ENCODE measurements around the gene ALKBH4.
"Not testable (repeated sequence)": the region's sequence is repeated elsewhere in the genome, so short reads cannot be mapped to it uniquely, and the experiment has no call there.

Gene ALKBH4

GRCh38 chr7:102425639-102426267 is 38.9 kb downstream of the ALKBH4 start:
- peak; percentile 78 for DNase-seq

GRCh38 chr7:102424787-102425218 is 39.9 kb downstream of the ALKBH4 start:
- DNase-seq: no peak

- peak; percentile 72 for DNase-seq
Measured at GRCh38 chr7:102424129-102424551, 40.5 kb downstream of the ALKBH4 start.

GRCh38 chr7:102421706-102422240 is 42.9 kb downstream of the ALKBH4 start:
- DNase-seq: no peak

DNA sequence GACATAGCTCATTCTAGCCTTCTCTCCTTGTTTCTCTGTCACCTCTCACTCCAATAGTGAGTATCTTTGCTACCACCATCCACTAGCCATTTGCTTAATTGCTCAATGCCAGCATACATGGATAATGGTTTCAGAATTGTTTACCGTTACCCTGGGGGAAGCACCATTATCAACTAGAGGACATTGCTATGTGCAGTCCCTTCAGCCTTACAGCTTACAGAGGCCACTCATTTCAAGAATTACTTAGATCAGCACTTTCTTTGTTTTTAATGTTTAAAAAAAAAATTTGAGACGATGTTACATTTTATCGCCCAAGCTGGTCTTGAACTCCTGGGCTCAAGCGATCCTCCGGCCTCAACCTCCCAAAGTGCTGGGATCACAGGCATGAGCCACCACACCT is 46.1 kb downstream of the ALKBH4 start:
- DNase-seq: no peak

DNA sequence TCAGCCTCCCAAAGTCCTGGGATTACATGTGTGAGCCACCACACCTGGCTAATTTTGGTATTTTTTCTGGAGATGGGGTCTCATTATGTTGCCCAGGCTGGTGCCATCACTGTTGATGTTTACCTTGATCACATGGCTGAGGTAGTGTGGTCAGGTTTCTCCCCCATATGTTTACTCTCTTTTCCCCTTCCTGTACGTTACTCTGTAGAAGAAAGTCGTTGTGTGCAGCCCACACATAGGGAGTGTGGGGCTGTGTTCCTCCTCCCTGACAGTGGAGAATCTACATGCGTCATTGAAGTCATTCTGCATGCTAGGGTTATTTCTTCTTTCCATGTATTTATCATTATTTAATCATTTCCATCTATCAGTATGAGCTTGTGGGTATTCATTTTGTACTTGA is 47.6 kb downstream of the ALKBH4 start:
- DNase-seq: no peak

GRCh38 chr7:102416406-102416805 is 48.3 kb downstream of the ALKBH4 start:
- DNase-seq: no peak

DNA sequence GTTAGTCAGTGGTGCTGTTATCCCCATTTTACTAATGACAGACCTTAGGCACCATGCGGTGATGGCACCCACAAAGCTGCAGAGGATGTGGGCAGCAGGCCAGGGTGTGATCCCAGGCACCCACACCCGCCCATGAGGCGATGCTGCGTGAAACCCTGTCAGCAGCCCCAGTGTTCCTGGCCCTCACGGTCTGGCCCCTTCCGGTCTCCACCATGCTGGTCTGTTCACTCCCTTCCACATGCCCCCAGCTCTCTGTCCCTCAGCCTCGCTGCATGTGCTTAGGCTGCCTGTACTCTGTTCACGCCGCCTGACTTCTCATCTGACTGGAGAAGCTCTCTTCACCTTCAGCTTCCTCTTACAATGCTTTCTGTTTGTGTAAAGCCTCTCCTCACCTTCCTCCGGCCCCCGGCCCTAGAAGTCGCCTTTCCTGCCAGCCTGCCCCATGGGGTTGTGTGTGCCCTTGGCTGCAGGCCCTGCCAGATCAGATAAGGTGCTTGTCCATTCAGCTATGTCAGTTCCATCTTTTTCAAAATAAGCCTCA is 48.9 kb downstream of the ALKBH4 start:
- DNase-seq: no peak

DNA sequence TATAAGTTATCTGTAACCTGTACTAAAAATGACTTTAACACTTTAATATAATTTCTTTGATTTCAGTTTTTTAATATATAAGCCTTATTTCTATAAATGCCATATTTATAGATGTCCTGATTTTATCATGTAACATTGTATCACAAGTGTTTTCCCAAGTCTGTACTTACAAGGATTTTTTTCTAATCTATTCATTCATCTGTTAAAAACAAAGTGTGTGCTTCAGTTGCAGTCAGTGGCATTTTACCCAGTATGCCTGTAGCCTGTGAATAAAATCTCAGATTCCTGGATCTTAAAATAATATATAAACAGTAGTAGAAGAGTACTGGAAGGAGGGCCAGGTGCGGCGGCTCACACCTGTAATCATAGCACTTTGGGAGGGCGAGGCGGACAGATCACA is 51.1 kb downstream of the ALKBH4 start:
- no peak for DNase-seq

DNA sequence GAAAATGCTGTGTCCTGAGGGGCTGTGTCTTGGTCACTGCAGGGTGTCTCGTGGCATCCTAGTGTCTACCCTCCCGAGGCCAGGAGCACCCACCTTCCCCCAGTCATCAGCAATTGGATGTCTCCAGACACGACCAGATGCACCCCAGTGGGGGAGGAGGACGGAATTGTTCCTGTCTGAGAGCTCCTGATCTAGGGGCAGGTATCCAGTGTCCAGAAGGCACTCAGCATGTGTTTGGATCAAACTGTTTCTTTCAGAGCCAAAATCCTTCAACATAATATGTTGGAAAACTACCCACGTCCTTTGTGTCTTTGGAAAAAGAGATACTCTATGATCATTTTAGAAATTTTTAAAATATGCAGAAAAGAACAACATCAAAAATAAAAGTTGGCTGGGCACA is 51.6 kb downstream of the ALKBH4 start:
- no peak for DNase-seq

DNA sequence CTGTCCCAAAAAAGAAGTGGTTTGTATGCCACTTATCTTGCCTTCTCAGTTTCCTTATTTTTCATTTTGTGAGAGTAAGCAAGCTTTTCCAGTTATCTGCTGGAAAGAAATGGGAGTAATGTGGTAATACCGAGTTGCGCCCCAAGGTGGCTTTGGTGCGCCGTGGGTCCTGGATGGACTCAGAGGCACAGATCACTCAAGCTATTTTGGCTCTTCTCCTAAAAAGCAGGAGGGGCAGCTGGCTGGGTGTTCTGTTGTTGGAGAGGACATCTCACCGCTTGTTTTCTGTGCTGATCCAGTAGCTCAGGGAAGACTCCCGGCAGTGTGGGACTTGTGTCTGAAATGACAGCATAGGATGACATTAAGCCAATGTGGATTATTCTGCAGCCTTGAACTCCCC is 52.1 kb downstream of the ALKBH4 start:
- peak; percentile 45 for DNase-seq

DNA sequence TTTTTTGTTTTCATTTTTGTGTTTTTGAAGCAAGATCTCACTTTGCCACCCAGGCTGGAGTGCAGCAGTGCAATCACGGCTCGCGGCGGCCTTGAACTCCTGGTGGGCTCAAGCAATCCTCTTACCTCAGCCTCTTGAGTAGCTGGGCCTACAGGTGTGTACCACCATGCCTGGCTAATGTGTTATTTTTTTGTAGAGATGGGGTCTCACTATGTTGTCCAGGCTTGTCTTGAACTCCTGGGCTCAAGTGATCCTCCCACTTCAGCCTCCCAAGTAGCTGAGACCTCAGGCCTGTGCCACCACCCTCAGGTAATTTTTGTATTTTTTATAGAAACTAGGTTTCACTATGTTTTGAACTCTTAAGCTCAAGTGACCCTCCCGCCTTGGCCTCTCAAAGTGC is 53.7 kb downstream of the ALKBH4 start:
- DNase-seq: no peak

DNA sequence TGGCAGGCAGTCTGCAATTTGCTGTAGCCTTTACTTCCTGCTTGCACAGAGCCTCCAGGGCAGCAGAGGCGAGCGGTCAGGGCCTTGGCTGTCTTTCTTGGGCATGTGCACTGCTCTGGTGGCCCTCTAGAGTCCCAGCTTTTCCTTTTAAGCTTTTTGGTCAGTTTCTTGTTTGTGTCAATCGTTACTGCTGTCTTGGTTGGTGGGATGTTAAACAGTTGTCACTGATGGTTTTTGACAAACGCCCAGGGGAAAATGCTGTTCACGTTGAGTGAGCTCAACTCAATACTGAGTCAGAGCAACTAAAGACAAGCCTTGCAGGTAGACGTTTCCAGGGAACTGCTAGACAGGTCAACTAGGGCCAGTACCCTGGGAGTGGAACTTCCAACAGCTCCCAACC is 54.5 kb downstream of the ALKBH4 start:
- no peak for DNase-seq

GRCh38 chr7:102409340-102409739 is 55.3 kb downstream of the ALKBH4 start:
- DNase-seq: no peak

- not testable (repeated sequence) for DNase-seq
Measured at GRCh38 chr7:102408530-102408929, 56.1 kb downstream of the ALKBH4 start.

- no peak for DNase-seq
Measured at GRCh38 chr7:102407910-102408309, 56.8 kb downstream of the ALKBH4 start.
